Endodermal cell (in vitro differentiated cells): ENCODE results near the gene RNASEL. TPM values are rescaled to one million over a fixed set of nuclear protein-coding genes. Genes with fewer than 3 reads are reported as not detected.

ENCODE experiments used
- DNase-seq: peaks from one replicate; pipeline ENCODE4 v3.0.0-alpha.2; 2017
- H3K27ac ChIP-seq: 2 replicates; pipeline ENCODE4 v1.5.1; 2013; ENCODE audit warnings: mild to moderate bottlenecking, low read depth, low read length, moderate library complexity
- H3K27me3 ChIP-seq: 2 replicates; pipeline ENCODE4 v1.6.1; 2013; ENCODE audit warnings: mild to moderate bottlenecking, low read length, moderate library complexity; ENCODE audit not compliant: insufficient read depth, control insufficient read depth, poor library complexity, severe bottlenecking
- H3K36me3 ChIP-seq: 2 replicates; pipeline ENCODE4 v1.7.0; 2013; ENCODE audit warnings: mild to moderate bottlenecking, low read length, moderate library complexity; ENCODE audit not compliant: control insufficient read depth, insufficient read depth
- H3K4me1 ChIP-seq: one replicate; pipeline ENCODE4 v1.7.0; 2013; ENCODE audit warnings: low read length; ENCODE audit not compliant: control insufficient read depth, insufficient read depth
- H3K4me3 ChIP-seq: 2 replicates; pipeline ENCODE4 v1.5.1; 2013; ENCODE audit warnings: mild to moderate bottlenecking, low read length, moderate library complexity
- H3K9ac ChIP-seq: 2 replicates; pipeline ENCODE4 v1.6.1; 2013; ENCODE audit warnings: mild to moderate bottlenecking, low read length, moderate library complexity; ENCODE audit not compliant: poor library complexity, severe bottlenecking; ENCODE audit errors: extremely low read depth
- H3K9me3 ChIP-seq: 2 replicates; pipeline ENCODE4 v1.6.1; 2013; ENCODE audit warnings: mild to moderate bottlenecking, low read length, moderate library complexity; ENCODE audit not compliant: control insufficient read depth
- H3K27ac Mint-ChIP-seq: 2 replicates; pipeline ENCODE4 v1.8.0; 2020; ENCODE audit warnings: mixed read lengths
- H3K27me3 Mint-ChIP-seq: 2 replicates; pipeline ENCODE4 v1.8.0; 2021; ENCODE audit warnings: mild to moderate bottlenecking, mixed read lengths; ENCODE audit not compliant: insufficient read depth
- H3K36me3 Mint-ChIP-seq: 2 replicates; pipeline ENCODE4 v1.8.0; 2020; ENCODE audit warnings: low read depth, mixed read lengths
- H3K4me1 Mint-ChIP-seq: 2 replicates; pipeline ENCODE4 v1.8.0; 2020; ENCODE audit warnings: mixed read lengths
- H3K4me3 Mint-ChIP-seq: 2 replicates; pipeline ENCODE4 v1.8.0; 2020; ENCODE audit warnings: mild to moderate bottlenecking, moderate library complexity, mixed read lengths
- H3K9me3 Mint-ChIP-seq: 2 replicates; pipeline ENCODE4 v1.8.0; 2020; ENCODE audit warnings: mild to moderate bottlenecking, mixed read lengths
- CTCF ChIP-seq: fragments of 200-600 bp; sonication (generic); conservative IDR thresholded peaks from 2 replicates; pipeline ENCODE4 v1.5.0; 2021; ENCODE audit warnings: antibody characterized with exemption, mild to moderate bottlenecking
- WGBS, 2 experiments: methylation state at CpG; one replicate each; pipeline versions ENCODE4 v1.1.5 to v1.1.7; 2013; ENCODE audit warnings: missing lambda C conversion rate in 2 of 2, mixed read lengths in 1 of 2; ENCODE audit not compliant: insufficient coverage in 1 of 2, insufficient read length in 1 of 2; 5-methylcytosine and 5-hydroxymethylcytosine counted together
- total RNA-seq, 2 donors: library from RNA; stranded (reverse); fragmentation: NEBNext Ultra II Directional in 1 of 2; extraction: Animal tissue kit (Norgen Biotek cat#: 25700) in 1 of 2; gene quantifications; 2 replicates in 1 of 2; 3 replicates in 1 of 2; pipeline ENCODE4 v1.2.1, GENCODE V29; 2021

The RNASEL gene
- total RNA-seq, 2 donors from 2014 or later = 2.6 to 3.1 TPM

- H3K9me3 Mint-ChIP-seq = no peaks in the 10 kb centered on the region
- no peak overlapping the region for H3K27ac ChIP-seq
- TF ChIP-seq CTCF = no peak
- no peak overlapping the region for H3K9ac ChIP-seq
- H3K36me3 ChIP-seq = no peaks in the 10 kb centered on the region
- H3K36me3 Mint-ChIP-seq = no peaks in the 10 kb centered on the region
- H3K9me3 ChIP-seq = peaks cover 6% of the 10 kb centered on the region
- no peak overlapping the region for H3K4me3 Mint-ChIP-seq
- no peak for DNase-seq
- peaks cover 2% of the 10 kb centered on the region for H3K4me1 ChIP-seq
- no peak overlapping the region for H3K4me3 ChIP-seq
- 86 to 100% methylated on average over 1 to 2 of the region's 2 CpGs for WGBS, 2 experiments
- peaks cover 16% of the 10 kb centered on the region for H3K4me1 Mint-ChIP-seq
- no peaks in the 10 kb centered on the region for H3K27me3 Mint-ChIP-seq
- H3K27ac Mint-ChIP-seq = no peak overlapping the region
- no peaks in the 10 kb centered on the region for H3K27me3 ChIP-seq
These were observed 32.9 kb upstream of the RNASEL start for GRCh38 chr1:182621906-182622305.

- Mint-ChIP-seq H3K36me3 (no peaks in the 10 kb centered on the region), H3K9me3 (no peaks in the 10 kb centered on the region), H3K27ac (no peak overlapping the region), H3K27me3 (no peaks in the 10 kb centered on the region), H3K4me1 (peaks cover 25% of the 10 kb centered on the region), H3K4me3 (no peak overlapping the region)
- H3K27ac ChIP-seq = no peak overlapping the region
- no peak for TF ChIP-seq CTCF
- no peak overlapping the region for H3K4me3 ChIP-seq
- H3K36me3 ChIP-seq = no peaks in the 10 kb centered on the region
- DNase-seq = no peak
- peaks cover 7% of the 10 kb centered on the region for H3K4me1 ChIP-seq
- peaks cover 6% of the 10 kb centered on the region for H3K9me3 ChIP-seq
- no peak overlapping the region for H3K9ac ChIP-seq
- H3K27me3 ChIP-seq = no peaks in the 10 kb centered on the region
These were observed 32.0 kb upstream of the RNASEL start for GRCh38 chr1:182620924-182621585.

- TF ChIP-seq CTCF = no peak
- H3K4me1 ChIP-seq = peaks cover 15% of the 10 kb centered on the region
- 35 to 39% methylated on average over 5 to 6 of the region's 6 CpGs for WGBS, 2 experiments
- H3K27ac Mint-ChIP-seq = no peak overlapping the region
- H3K4me3 ChIP-seq = no peak overlapping the region
- no peaks in the 10 kb centered on the region for H3K27me3 Mint-ChIP-seq
- no peaks in the 10 kb centered on the region for H3K36me3 Mint-ChIP-seq
- no peaks in the 10 kb centered on the region for H3K9me3 Mint-ChIP-seq
- H3K4me1 Mint-ChIP-seq = peaks cover 48% of the 10 kb centered on the region
- peaks cover 6% of the 10 kb centered on the region for H3K9me3 ChIP-seq
- peak overlapping the region; percentile 21 for H3K27ac ChIP-seq
- H3K9ac ChIP-seq = no peak overlapping the region
- peak; percentile 74 for DNase-seq
- no peaks in the 10 kb centered on the region for H3K36me3 ChIP-seq
- no peak overlapping the region for H3K4me3 Mint-ChIP-seq
- no peaks in the 10 kb centered on the region for H3K27me3 ChIP-seq
These were observed 28.8 kb upstream of the RNASEL start for GRCh38 chr1:182617734-182618351.
